Breast epithelium (tissue), 3 donors: Measurements from ENCODE around the gene JPT2.

Source experiments
- CTCF ChIP-seq, 3 donors: fragments of 450-650 bp; IDR thresholded peaks; one replicate each; pipeline ENCODE4 v1.5.1; 2016 to 2017; ENCODE audit warnings: antibody characterized with exemption in 3 of 3, mild to moderate bottlenecking in 3 of 3, moderate library complexity in 3 of 3
- POLR2AphosphoS5 ChIP-seq, 3 donors: sonication (generic); formaldehyde crosslinking; IDR thresholded peaks; one replicate each; pipeline ENCODE4 v1.6.1; 2017; ENCODE audit warnings: antibody characterized with exemption in 3 of 3

- TF ChIP-seq CTCF (IDR thresholded peaks at IDR 0.05), result no peak
- TF ChIP-seq POLR2AphosphoS5 (IDR thresholded peaks at IDR 0.05), result no peak
These were observed 30.2 kb upstream of the JPT2 start for GRCh38 chr16:1647856-1648255.
